ENCODE measurements around the gene NF2. TPM values are rescaled to one million over a fixed set of nuclear protein-coding genes. Genes with fewer than 3 reads are reported as not detected.

NF2 gene
- total RNA-seq, 1 experiment from 2014 or later = 92.4 TPM

GRCh38 chr22:29661336-29661735 is 57.9 kb downstream of the NF2 start:
- DNase-seq (ENCODE audit: unreplicated experiment) = peak; percentile 1
- BruUV-seq (replicated peaks) = no TSS peak
- Mint-ChIP-seq H3K9me3 (ENCODE audit: unreplicated experiment) (no peaks in the 10 kb centered on the region), H3K4me3 (ENCODE audit: unreplicated experiment) (no peak overlapping the region), H3K27ac (ENCODE audit: low read depth, unreplicated experiment) (no peak overlapping the region), H3K27me3 (ENCODE audit: insufficient read depth, unreplicated experiment) (no peaks in the 10 kb centered on the region), H3K4me1 (ENCODE audit: insufficient read depth, unreplicated experiment) (no peaks in the 10 kb centered on the region), H3K36me3 (ENCODE audit: insufficient read depth, unreplicated experiment) (peaks cover 79% of the 10 kb centered on the region)
- ChIA-PET CTCF (interaction anchor here (0.9 to 1.0 kb wide), 2 partner anchors 25 to 34 kb away, joined by 4 read pairs; no protein-coding TSS in a partner anchor), POLR2A (no interaction called here)
- intact Hi-C loops (cut with micrococcal nuclease) = no loop called here
- no peak for TF ChIP-seq CTCF (IDR thresholded peaks at IDR 0.05; ENCODE audit: unreplicated experiment)

- no peaks in the 10 kb centered on the region for H3K27me3 Mint-ChIP-seq (ENCODE audit: insufficient read depth, unreplicated experiment)
- ChIA-PET CTCF (interaction anchor here (0.9 kb wide), 1 partner anchor 27 kb away, joined by 5 read pairs; no protein-coding TSS in a partner anchor), POLR2A (interaction anchor here (2.1 kb wide), 1 partner anchor 9 kb away, joined by 7 read pairs; no protein-coding TSS in a partner anchor)
- intact Hi-C loops (cut with micrococcal nuclease) = no loop called here
- H3K9me3 Mint-ChIP-seq (ENCODE audit: unreplicated experiment) = no peaks in the 10 kb centered on the region
- H3K4me1 Mint-ChIP-seq (ENCODE audit: insufficient read depth, unreplicated experiment) = no peaks in the 10 kb centered on the region
- no peak overlapping the region for H3K27ac Mint-ChIP-seq (ENCODE audit: low read depth, unreplicated experiment)
- no peak overlapping the region for H3K4me3 Mint-ChIP-seq (ENCODE audit: unreplicated experiment)
- no peak for TF ChIP-seq CTCF (IDR thresholded peaks at IDR 0.05; ENCODE audit: unreplicated experiment)
- BruUV-seq (replicated peaks) = no TSS peak
- no peak for DNase-seq (ENCODE audit: unreplicated experiment)
- H3K36me3 Mint-ChIP-seq (ENCODE audit: insufficient read depth, unreplicated experiment) = peaks cover 74% of the 10 kb centered on the region
Observed at GRCh38 chr22:29663180-29663821, 59.9 kb downstream of the NF2 start.

- no peaks in the 10 kb centered on the region for H3K9me3 Mint-ChIP-seq (ENCODE audit: unreplicated experiment)
- no peaks in the 10 kb centered on the region for H3K27me3 Mint-ChIP-seq (ENCODE audit: insufficient read depth, unreplicated experiment)
- no peak for TF ChIP-seq CTCF (IDR thresholded peaks at IDR 0.05; ENCODE audit: unreplicated experiment)
- H3K4me3 Mint-ChIP-seq (ENCODE audit: unreplicated experiment) = no peak overlapping the region
- BruUV-seq (replicated peaks) = no TSS peak
- intact Hi-C loops (cut with micrococcal nuclease) = no loop called here
- no peak overlapping the region for H3K27ac Mint-ChIP-seq (ENCODE audit: low read depth, unreplicated experiment)
- H3K36me3 Mint-ChIP-seq (ENCODE audit: insufficient read depth, unreplicated experiment) = peaks cover 74% of the 10 kb centered on the region
- no peaks in the 10 kb centered on the region for H3K4me1 Mint-ChIP-seq (ENCODE audit: insufficient read depth, unreplicated experiment)
- ChIA-PET POLR2A (no interaction called here), CTCF (interaction anchor here (0.6 to 1.4 kb wide), 6 partner anchors 9 to 87 kb away, joined by 3 to 6 read pairs (median 4); no protein-coding TSS in a partner anchor)
- no peak for DNase-seq (ENCODE audit: unreplicated experiment)
Observed at GRCh38 chr22:29665486-29665885, 62.1 kb downstream of the NF2 start.

- ChIA-PET CTCF (no interaction called here), POLR2A (interaction anchor here (0.6 kb wide), 1 partner anchor 360 kb away, joined by 3 read pairs; no protein-coding TSS in a partner anchor)
- Mint-ChIP-seq H3K27ac (ENCODE audit: low read depth, unreplicated experiment) (no peak overlapping the region), H3K9me3 (ENCODE audit: unreplicated experiment) (no peaks in the 10 kb centered on the region), H3K4me1 (ENCODE audit: insufficient read depth, unreplicated experiment) (no peaks in the 10 kb centered on the region), H3K36me3 (ENCODE audit: insufficient read depth, unreplicated experiment) (peaks cover 84% of the 10 kb centered on the region), H3K4me3 (ENCODE audit: unreplicated experiment) (no peak overlapping the region), H3K27me3 (ENCODE audit: insufficient read depth, unreplicated experiment) (no peaks in the 10 kb centered on the region)
- intact Hi-C loops (cut with micrococcal nuclease) = no loop called here
- no peak for TF ChIP-seq CTCF (IDR thresholded peaks at IDR 0.05; ENCODE audit: unreplicated experiment)
- BruUV-seq (replicated peaks) = no TSS peak
- DNase-seq (ENCODE audit: unreplicated experiment) = no peak
Observed at GRCh38 chr22:29668673-29669072, 65.2 kb downstream of the NF2 start.

Measured in MCF 10A (cell line).